HCT116 (cell line): ENCODE results near the gene SLC22A8.
A peak's percentile ranks its signal among the peaks of the same experiment; 100 is the strongest.

Source experiments
- CTCF ChIP-seq, 3 experiments: fragments of 200-600 bp in 1 of 3; sonication (generic) in 1 of 3; IDR thresholded peaks in 2 of 3; conservative IDR thresholded peaks in 1 of 3; 2 replicates each; pipeline ENCODE4 v1.5.1; 2012 to 2017; ENCODE audit warnings: low read depth in 2 of 3, low read length in 2 of 3, antibody characterized with exemption in 1 of 3, borderline replicate concordance in 1 of 3, control low read depth in 1 of 3, mild to moderate bottlenecking in 1 of 3, mixed read lengths in 1 of 3, mixed run types in 1 of 3, moderate library complexity in 1 of 3; ENCODE audit not compliant: insufficient read depth in 1 of 3
- EGR1 ChIP-seq: IDR thresholded peaks from 2 replicates; pipeline ENCODE4 v1.6.1; 2012; ENCODE audit warnings: low read depth
- EZH2 ChIP-seq: fragments of 200-600 bp; sonication (generic); IDR thresholded peaks from 2 replicates; pipeline ENCODE4 v1.6.1; 2017; ENCODE audit warnings: antibody characterized with exemption, mixed run types
- JUND ChIP-seq: IDR thresholded peaks from 2 replicates; pipeline ENCODE4 v1.6.1; 2012
- POLR2A ChIP-seq: IDR thresholded peaks from 2 replicates; pipeline ENCODE4 v1.7.0; 2011; ENCODE audit warnings: borderline replicate concordance; ENCODE audit not compliant: insufficient read depth, insufficient read length; ENCODE audit errors: extremely low read depth
- POLR2AphosphoS5 ChIP-seq: IDR thresholded peaks from 2 replicates; pipeline ENCODE4 v1.6.1; 2011; ENCODE audit warnings: mild to moderate bottlenecking, low read depth, low read length, moderate library complexity
- REST ChIP-seq: IDR thresholded peaks from 2 replicates; pipeline ENCODE4 v1.6.1; 2012; ENCODE audit warnings: low read depth
- SRF ChIP-seq: IDR thresholded peaks from 2 replicates; pipeline ENCODE4 v1.6.1; 2012; ENCODE audit warnings: low read depth
- YY1 ChIP-seq: IDR thresholded peaks from 2 replicates; pipeline ENCODE4 v1.6.1; 2011; ENCODE audit warnings: low read length, low read depth, moderate library complexity, mild to moderate bottlenecking; ENCODE audit not compliant: insufficient replicate concordance; ENCODE audit errors: extremely low read depth

- TF ChIP-seq EZH2 = no peak
- no peak for TF ChIP-seq SRF
- peak; percentile 15 to 50 (median 48); a peak in 5 of 6 replicates for TF ChIP-seq CTCF (IDR thresholded peaks at IDR 0.05 in 2 of 3, conservative IDR thresholded peaks at IDR 0.05 in 1 of 3; ENCODE audit: borderline replicate concordance in 1 of 3, insufficient read depth in 1 of 3, low read depth in 2 of 3, low read length in 2 of 3)
- TF ChIP-seq REST = no peak
- TF ChIP-seq POLR2AphosphoS5 = no peak
- TF ChIP-seq EGR1 = no peak
- TF ChIP-seq JUND = no peak
- no peak for TF ChIP-seq YY1
- no peak for TF ChIP-seq POLR2A
Measured at GRCh38 chr11:62981743-62982142, 33.9 kb downstream of the SLC22A8 start.
